Measurements from ENCODE around the gene CUTA. TPM values are rescaled to one million over a fixed set of nuclear protein-coding genes. Genes with fewer than 3 reads are reported as not detected.

CUTA gene
- total RNA-seq, 1 experiment from 2014 or later = 623 TPM

GRCh38 chr6:33424855-33425667, 7.2 kb upstream of the CUTA start:
- DNase-seq (ENCODE audit: low read depth) = no peak

GRCh38 chr6:33423777-33424176, 5.9 kb upstream of the CUTA start:
- DNase-seq (ENCODE audit: low read depth) = no peak

GRCh38 chr6:33421344-33421643, 3.4 kb upstream of the CUTA start:
- no peak for DNase-seq (ENCODE audit: low read depth)

GRCh38 chr6:33420491-33421343, 2.8 kb upstream of the CUTA start:
- DNase-seq (ENCODE audit: low read depth) = no peak

GRCh38 chr6:33419580-33420490, 1.9 kb upstream of the CUTA start, which contains the start of gene SYNGAP1:
TSS of gene SYNGAP1 (plus strand) at chr6:33420065. CDS start at chr6:33420265, 200 bp downstream.
- DNase-seq (ENCODE audit: low read depth) = peak; percentile 61

GRCh38 chr6:33418690-33419291, 884 bp upstream of the CUTA start:
- no peak for DNase-seq (ENCODE audit: low read depth)

- peak; percentile 96 for DNase-seq (ENCODE audit: low read depth)
Observed at GRCh38 chr6:33417128-33417902, 592 bp downstream of the CUTA start.

- peak; percentile 54 for DNase-seq (ENCODE audit: low read depth)
Observed at GRCh38 chr6:33416386-33417127, 1.4 kb downstream of the CUTA start.

- no peak for DNase-seq (ENCODE audit: low read depth)
Observed at GRCh38 chr6:33415831-33416230, 2.1 kb downstream of the CUTA start.

GRCh38 chr6:33414592-33415271, 3.2 kb downstream of the CUTA start:
- DNase-seq (ENCODE audit: low read depth) = peak; percentile 39

- DNase-seq (ENCODE audit: low read depth) = no peak
Observed at GRCh38 chr6:33413241-33414120, 4.4 kb downstream of the CUTA start.

GRCh38 chr6:33412140-33413009, 5.5 kb downstream of the CUTA start:
- no peak for DNase-seq (ENCODE audit: low read depth)

GRCh38 chr6:33411632-33412005, 6.3 kb downstream of the CUTA start:
- no peak for DNase-seq (ENCODE audit: low read depth)

GRCh38 chr6:33410711-33411631, 6.9 kb downstream of the CUTA start, which contains the start of gene PHF1:
TSS of gene PHF1 (plus strand) at chr6:33411014. CDS start at chr6:33412264, 1,250 bp downstream.
- peak; percentile 83 for DNase-seq (ENCODE audit: low read depth)

- peak; percentile 99 for DNase-seq (ENCODE audit: low read depth)
Observed at GRCh38 chr6:33410050-33410710, 7.7 kb downstream of the CUTA start.

All from M059J (cell line).